CD4-positive, alpha-beta memory T cell (primary cell): Measurements from ENCODE around the gene LAMB1. TPM values are rescaled to one million over a fixed set of nuclear protein-coding genes. Genes with fewer than 3 reads are reported as not detected.

Experiments used
- CTCF ChIA-PET: fragments of 350-600 bp; sonication (Branson Sonifier 250); formaldehyde crosslinking; loops from one replicate; lab custom pipeline; 2021; ENCODE audit warnings: inconsistent platforms; ENCODE audit not compliant: partially characterized antibody; lab: Charles Lee
- POLR2A ChIA-PET: fragments of 350-600 bp; sonication (Branson Sonifier 250); formaldehyde crosslinking; loops from one replicate; lab custom pipeline; 2021; ENCODE audit not compliant: partially characterized antibody; lab: Charles Lee
- DNase-seq, 5 donors: peaks; one replicate each; pipeline versions ENCODE4 v3.0.0 to v3.0.0-alpha.2; 2020 to 2022; ENCODE audit warnings: mixed read lengths in 1 of 5
- H3K27ac ChIP-seq: one replicate; pipeline ENCODE4 v1.7.0; 2013; ENCODE audit warnings: low read depth, low read length
- H3K27me3 ChIP-seq: 2 replicates; pipeline ENCODE4 v1.7.0; 2013; ENCODE audit warnings: mild to moderate bottlenecking, low read length, moderate library complexity; ENCODE audit not compliant: insufficient read depth
- H3K36me3 ChIP-seq: 2 replicates; pipeline ENCODE4 v1.7.0; 2013; ENCODE audit warnings: mild to moderate bottlenecking, low read length, moderate library complexity; ENCODE audit not compliant: insufficient read depth
- H3K4me1 ChIP-seq: 2 replicates; pipeline ENCODE4 v1.7.0; 2013; ENCODE audit warnings: mild to moderate bottlenecking, low read length, moderate library complexity; ENCODE audit not compliant: insufficient read depth
- H3K4me3 ChIP-seq, 2 donors: one replicate each; pipeline ENCODE4 v1.7.0; 2013; ENCODE audit warnings: low read length in 2 of 2, mild to moderate bottlenecking in 1 of 2
- H3K9me3 ChIP-seq, 2 donors: one replicate each; pipeline ENCODE4 v1.7.0; 2013; ENCODE audit warnings: low read length in 2 of 2, control low read depth in 1 of 2; ENCODE audit not compliant: control insufficient read depth in 1 of 2
- H3K27ac Mint-ChIP-seq, 7 donors: one replicate each; pipeline ENCODE4 v1.8.0; 2020 to 2021; ENCODE audit warnings: mixed read lengths in 7 of 7, mild to moderate bottlenecking in 6 of 7, inconsistent platforms in 3 of 7, moderate library complexity in 3 of 7
- H3K27me3 Mint-ChIP-seq, 2 donors: one replicate each; pipeline ENCODE4 v1.8.0; 2020 to 2021; ENCODE audit warnings: mixed read lengths in 2 of 2
- H3K36me3 Mint-ChIP-seq, 2 donors: one replicate each; pipeline ENCODE4 v1.8.0; 2020 to 2021; ENCODE audit warnings: mixed read lengths in 2 of 2, inconsistent platforms in 1 of 2, mild to moderate bottlenecking in 1 of 2
- H3K4me1 Mint-ChIP-seq, 4 donors: one replicate each; pipeline ENCODE4 v1.8.0; 2020 to 2021; ENCODE audit warnings: mixed read lengths in 4 of 4, mild to moderate bottlenecking in 1 of 4
- H3K4me3 Mint-ChIP-seq, 8 donors: one replicate each; pipeline ENCODE4 v1.8.0; 2020 to 2021; ENCODE audit warnings: mixed read lengths in 8 of 8, mild to moderate bottlenecking in 7 of 8, moderate library complexity in 6 of 8, inconsistent platforms in 3 of 8
- H3K9me3 Mint-ChIP-seq, 8 donors: one replicate each; pipeline ENCODE4 v1.8.0; 2020 to 2021; ENCODE audit warnings: mixed read lengths in 8 of 8, mild to moderate bottlenecking in 5 of 8, inconsistent platforms in 3 of 8, moderate library complexity in 1 of 8
- intact Hi-C: fragments of 100-400 bp; cut with micrococcal nuclease; formaldehyde crosslinking; loops from one replicate; pipeline ENCODE4 v1.15.1; 2023
- polyA plus RNA-seq, 2 donors: library from polyadenylated mRNA; unstranded; fragments of 300-500 nt; fragmentation: Illumina TruSeq; gene quantifications; one replicate each; pipeline ENCODE4 v1.2.3, GENCODE V29; 2021
- total RNA-seq, 2 experiments: library from RNA; stranded (reverse); gene quantifications; one replicate each; pipeline ENCODE4 v1.2.3, GENCODE V29; 2021

The LAMB1 gene
- total and polyA plus RNA-seq, 4 experiments from 2014 or later = 0.95 TPM; not detected in 3

GRCh38 chr7:107989618-107990373 lies 13.2 kb downstream of the LAMB1 start:
- no peaks in the 10 kb centered on the region for H3K9me3 ChIP-seq
- Mint-ChIP-seq H3K4me1 (no peaks in the 10 kb centered on the region), H3K4me3 (no peak overlapping the region), H3K36me3 (no peaks in the 10 kb centered on the region), H3K27me3 (peaks cover 31 to 42% of the 10 kb centered on the region in 2 donors), H3K9me3 (peaks cover 0 to 3% (median 0%) of the 10 kb centered on the region in 8 donors), H3K27ac (no peak overlapping the region)
- H3K36me3 ChIP-seq = no peaks in the 10 kb centered on the region
- H3K4me3 ChIP-seq = no peak overlapping the region
- ChIA-PET CTCF (no interaction called here), POLR2A (no interaction called here)
- no peak for DNase-seq
- no peak overlapping the region for H3K27ac ChIP-seq
- intact Hi-C loops = no loop called here
- H3K4me1 ChIP-seq = no peaks in the 10 kb centered on the region
- H3K27me3 ChIP-seq = no peaks in the 10 kb centered on the region

GRCh38 chr7:107982918-107983389 lies 20.0 kb downstream of the LAMB1 start:
- H3K4me1 ChIP-seq = no peaks in the 10 kb centered on the region
- ChIA-PET POLR2A (no interaction called here), CTCF (no interaction called here)
- no peak for DNase-seq
- H3K4me3 ChIP-seq = no peak overlapping the region
- H3K9me3 ChIP-seq = no peaks in the 10 kb centered on the region
- H3K27me3 Mint-ChIP-seq = peaks cover 15 to 26% of the 10 kb centered on the region in 2 donors
- no peak overlapping the region for H3K27ac ChIP-seq
- peaks cover 0 to 3% (median 0%) of the 10 kb centered on the region in 8 donors for H3K9me3 Mint-ChIP-seq
- no peaks in the 10 kb centered on the region for H3K4me1 Mint-ChIP-seq
- no peak overlapping the region for H3K27ac Mint-ChIP-seq
- no peaks in the 10 kb centered on the region for H3K27me3 ChIP-seq
- intact Hi-C loops = no loop called here
- H3K36me3 ChIP-seq = no peaks in the 10 kb centered on the region
- no peaks in the 10 kb centered on the region for H3K36me3 Mint-ChIP-seq
- no peak overlapping the region for H3K4me3 Mint-ChIP-seq

GRCh38 chr7:107982042-107982840 lies 20.7 kb downstream of the LAMB1 start:
- no peak overlapping the region for H3K27ac Mint-ChIP-seq
- H3K27me3 Mint-ChIP-seq = peaks cover 15 to 23% of the 10 kb centered on the region in 2 donors
- no peaks in the 10 kb centered on the region for H3K9me3 ChIP-seq
- H3K4me1 Mint-ChIP-seq = no peaks in the 10 kb centered on the region
- POLR2A ChIA-PET = no interaction called here
- intact Hi-C loops = no loop called here
- no peak overlapping the region for H3K4me3 ChIP-seq
- H3K4me1 ChIP-seq = no peaks in the 10 kb centered on the region
- no peaks in the 10 kb centered on the region for H3K36me3 Mint-ChIP-seq
- no peak overlapping the region for H3K27ac ChIP-seq
- no peak overlapping the region for H3K4me3 Mint-ChIP-seq
- H3K9me3 Mint-ChIP-seq = peaks cover 0 to 3% (median 0%) of the 10 kb centered on the region in 8 donors
- DNase-seq = no peak
- no peaks in the 10 kb centered on the region for H3K27me3 ChIP-seq
- CTCF ChIA-PET = no interaction called here
- no peaks in the 10 kb centered on the region for H3K36me3 ChIP-seq

GRCh38 chr7:107981466-107981865 lies 21.5 kb downstream of the LAMB1 start:
- POLR2A ChIA-PET = no interaction called here
- H3K4me3 Mint-ChIP-seq = no peak overlapping the region
- CTCF ChIA-PET = interaction anchor here (0.7 kb wide), 1 partner anchor 80 kb away, joined by 3 read pairs; no protein-coding TSS in a partner anchor

GRCh38 chr7:107980671-107981190 lies 22.2 kb downstream of the LAMB1 start:
- no peak for DNase-seq
- Histone ChIP-seq H3K4me1 (no peaks in the 10 kb centered on the region), H3K27me3 (no peaks in the 10 kb centered on the region), H3K9me3 (no peaks in the 10 kb centered on the region), H3K36me3 (no peaks in the 10 kb centered on the region), H3K27ac (no peak overlapping the region), H3K4me3 (no peak overlapping the region)
- no peak overlapping the region for H3K4me3 Mint-ChIP-seq
- no peaks in the 10 kb centered on the region for H3K36me3 Mint-ChIP-seq
- no peaks in the 10 kb centered on the region for H3K4me1 Mint-ChIP-seq
- no peak overlapping the region for H3K27ac Mint-ChIP-seq
- H3K9me3 Mint-ChIP-seq = no peaks in the 10 kb centered on the region
- POLR2A ChIA-PET = no interaction called here
- H3K27me3 Mint-ChIP-seq = peaks cover 6 to 12% of the 10 kb centered on the region in 2 donors
- CTCF ChIA-PET = no interaction called here
- intact Hi-C loops = no loop called here

More at GRCh38 chr7:107981466-107981865, 21.5 kb downstream of the LAMB1 start:
- H3K27ac ChIP-seq = no peak overlapping the region
- Mint-ChIP-seq H3K9me3 (peaks cover 0 to under 1% (median 0%) of the 10 kb centered on the region in 8 donors), H3K4me1 (no peaks in the 10 kb centered on the region), H3K36me3 (no peaks in the 10 kb centered on the region), H3K27ac (no peak overlapping the region), H3K27me3 (peaks cover 11 to 16% of the 10 kb centered on the region in 2 donors)
- intact Hi-C loops = no loop called here
- H3K36me3 ChIP-seq = no peaks in the 10 kb centered on the region
- no peaks in the 10 kb centered on the region for H3K4me1 ChIP-seq
- DNase-seq = no peak
- no peaks in the 10 kb centered on the region for H3K9me3 ChIP-seq
- no peak overlapping the region for H3K4me3 ChIP-seq
- no peaks in the 10 kb centered on the region for H3K27me3 ChIP-seq

- no peaks in the 10 kb centered on the region for H3K27me3 ChIP-seq
- peaks cover 9 to 15% of the 10 kb centered on the region in 2 donors for H3K27me3 Mint-ChIP-seq
- H3K36me3 ChIP-seq = no peaks in the 10 kb centered on the region
- H3K27ac ChIP-seq = no peak overlapping the region
- intact Hi-C loops = no loop called here
- H3K4me3 ChIP-seq = no peak overlapping the region
- no peaks in the 10 kb centered on the region for H3K36me3 Mint-ChIP-seq
- no peaks in the 10 kb centered on the region for H3K9me3 Mint-ChIP-seq
- H3K27ac Mint-ChIP-seq = no peak overlapping the region
- H3K9me3 ChIP-seq = no peaks in the 10 kb centered on the region
- CTCF ChIA-PET = no interaction called here
- DNase-seq = no peak
- H3K4me3 Mint-ChIP-seq = no peak overlapping the region
- no peaks in the 10 kb centered on the region for H3K4me1 Mint-ChIP-seq
- POLR2A ChIA-PET = no interaction called here
- no peaks in the 10 kb centered on the region for H3K4me1 ChIP-seq
Observed at GRCh38 chr7:107980171-107980570, 22.8 kb downstream of the LAMB1 start.

GRCh38 chr7:107978815-107979408 lies 24.0 kb downstream of the LAMB1 start:
- POLR2A ChIA-PET = no interaction called here
- Mint-ChIP-seq H3K36me3 (no peaks in the 10 kb centered on the region), H3K27ac (no peak overlapping the region), H3K27me3 (peaks cover 7 to 9% of the 10 kb centered on the region in 2 donors), H3K9me3 (no peaks in the 10 kb centered on the region), H3K4me1 (no peaks in the 10 kb centered on the region), H3K4me3 (no peak overlapping the region)
- Histone ChIP-seq H3K27ac (no peak overlapping the region), H3K9me3 (no peaks in the 10 kb centered on the region), H3K4me3 (no peak overlapping the region), H3K36me3 (no peaks in the 10 kb centered on the region), H3K4me1 (no peaks in the 10 kb centered on the region), H3K27me3 (no peaks in the 10 kb centered on the region)
- CTCF ChIA-PET = no interaction called here
- intact Hi-C loops = no loop called here
- no peak for DNase-seq
